Stimulated activated CD8-positive, alpha-beta memory T cell treated with anti-CD3 and anti-CD28 coated beads, Interleukin-4, amount 100 ng/mL, for 24 hours (primary cell): ENCODE measurements around the gene ETFA.
"Not testable (repeated sequence)": the region's sequence is repeated elsewhere in the genome, so short reads cannot be mapped to it uniquely, and the experiment has no call there.

Experiments
- DNase-seq: peaks from one replicate; pipeline ENCODE4 v3.0.0-alpha.2; 2020; ENCODE audit warnings: low read depth

Gene ETFA

GRCh38 chr15:76270876-76271275 is 40.4 kb downstream of the ETFA start:
- DNase-seq, result no peak

- DNase-seq, result no peak
These were observed 44.2 kb downstream of the ETFA start for GRCh38 chr15:76267077-76267476.

- not testable (repeated sequence) for DNase-seq
These were observed 45.5 kb downstream of the ETFA start for GRCh38 chr15:76265769-76266168.

- no peak for DNase-seq
These were observed 50.9 kb downstream of the ETFA start for GRCh38 chr15:76260246-76260938.

GRCh38 chr15:76259392-76259791 is 51.9 kb downstream of the ETFA start:
- no peak for DNase-seq

GRCh38 chr15:76258460-76258859 is 52.8 kb downstream of the ETFA start:
- DNase-seq, result no peak

- DNase-seq, result no peak
These were observed 57.4 kb downstream of the ETFA start for GRCh38 chr15:76253691-76254473.

GRCh38 chr15:76252249-76252648 is 59.0 kb downstream of the ETFA start:
- DNase-seq, result no peak

- no peak for DNase-seq
These were observed 59.6 kb downstream of the ETFA start for GRCh38 chr15:76251717-76252116.

GRCh38 chr15:76245072-76245610 is 66.1 kb downstream of the ETFA start:
- DNase-seq, result no peak

GRCh38 chr15:76239786-76240185 is 71.5 kb downstream of the ETFA start:
- DNase-seq, result no peak

- DNase-seq, result no peak
These were observed 74.9 kb downstream of the ETFA start for GRCh38 chr15:76236350-76236749.

GRCh38 chr15:76235186-76235826 is 76.0 kb downstream of the ETFA start:
- no peak for DNase-seq

- DNase-seq, result no peak
These were observed 76.9 kb downstream of the ETFA start for GRCh38 chr15:76234337-76234889.

GRCh38 chr15:76233921-76234320 is 77.3 kb downstream of the ETFA start:
- no peak for DNase-seq

GRCh38 chr15:76229266-76229665 is 82.0 kb downstream of the ETFA start:
- DNase-seq, result no peak

- DNase-seq, result no peak
These were observed 87.7 kb downstream of the ETFA start for GRCh38 chr15:76223521-76223920.

- no peak for DNase-seq
These were observed 89.1 kb downstream of the ETFA start for GRCh38 chr15:76222159-76222558.

GRCh38 chr15:76221085-76221767 is 90.0 kb downstream of the ETFA start:
- DNase-seq, result no peak

- no peak for DNase-seq
These were observed 93.4 kb downstream of the ETFA start for GRCh38 chr15:76217882-76218217.

- DNase-seq, result no peak
These were observed 94.0 kb downstream of the ETFA start for GRCh38 chr15:76217029-76217881.
